Hypothalamus (tissue), 51 donors: ENCODE measurements around the gene POLR3K.
A peak's percentile ranks its signal among the peaks of the same experiment; 100 is the strongest.

Experiments
- DNase-seq, 51 donors: peaks; one replicate each; lab custom pipeline; 2025; lab: John Stamatoyannopoulos, UW

POLR3K gene

DNA sequence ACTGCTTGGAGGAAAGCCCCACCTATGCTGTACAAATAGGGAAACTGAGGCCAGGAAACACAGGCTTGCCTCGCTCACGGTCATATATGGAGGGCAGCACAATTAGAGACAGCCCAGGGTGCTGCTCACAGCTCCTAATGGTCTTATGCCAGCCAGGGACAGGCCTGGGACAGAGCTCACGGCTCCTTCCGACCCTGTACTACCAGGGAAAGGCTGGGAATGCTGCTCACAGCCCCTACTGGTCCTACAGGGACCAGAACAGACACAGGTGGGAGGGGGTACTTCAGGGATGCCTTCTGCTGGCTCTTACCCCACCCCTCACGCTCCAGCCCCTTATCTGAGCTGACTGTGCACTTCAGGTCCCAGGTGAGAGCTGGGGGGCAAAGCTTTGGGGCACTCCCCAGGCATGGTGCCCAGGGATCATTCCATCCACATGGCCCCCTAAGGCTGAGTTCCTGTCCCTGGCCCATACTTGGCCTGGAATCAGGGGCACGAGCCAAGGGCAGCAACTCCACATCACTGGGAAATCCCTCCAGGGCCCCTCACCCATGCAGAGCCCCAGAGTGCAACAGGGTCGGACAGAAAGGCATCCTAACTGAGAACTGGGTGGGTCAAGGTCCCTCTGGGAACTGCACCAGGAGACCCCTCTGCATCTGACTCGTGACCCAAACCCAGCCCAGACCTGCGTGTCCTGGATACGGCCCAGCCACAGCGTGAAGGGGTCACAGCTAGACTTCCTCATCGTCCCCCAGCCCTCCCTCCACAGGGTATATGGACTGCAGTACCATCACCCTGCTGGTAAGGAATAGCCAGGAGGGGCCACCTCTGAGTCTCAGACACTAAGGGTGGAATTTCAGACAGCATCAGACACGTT, 13.1 kb upstream of the POLR3K start:
- peak in 1 of 51 donors; percentile 3 for DNase-seq

DNA sequence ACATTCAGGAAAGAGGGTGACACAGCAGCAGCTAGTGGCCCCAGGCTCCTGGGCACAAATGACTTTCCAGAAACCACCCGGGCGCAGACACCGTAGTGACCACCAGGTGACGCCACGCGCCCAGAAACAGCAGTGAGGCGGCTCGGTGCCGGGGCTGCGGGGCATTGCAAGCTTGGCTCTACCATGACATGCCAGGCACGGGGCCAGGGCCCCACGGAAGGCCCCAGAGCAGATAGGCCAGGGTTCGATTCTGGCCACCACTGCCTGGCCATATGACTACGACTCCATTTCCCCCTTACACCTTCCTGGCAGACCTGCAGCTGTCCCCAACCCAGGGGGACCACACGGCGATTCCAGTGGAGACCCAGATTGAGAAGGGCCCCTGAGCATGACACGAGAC, 12.3 kb upstream of the POLR3K start:
- DNase-seq: peak in 49 of 51 donors; percentile 29 to 90 (median 70)

GRCh38 chr16:64914-65255, 11.5 kb upstream of the POLR3K start:
- DNase-seq: no peak

GRCh38 chr16:63998-64913, 10.8 kb upstream of the POLR3K start:
- no peak for DNase-seq

- no peak for DNase-seq
Observed at GRCh38 chr16:63466-63865, 10.1 kb upstream of the POLR3K start.

DNA sequence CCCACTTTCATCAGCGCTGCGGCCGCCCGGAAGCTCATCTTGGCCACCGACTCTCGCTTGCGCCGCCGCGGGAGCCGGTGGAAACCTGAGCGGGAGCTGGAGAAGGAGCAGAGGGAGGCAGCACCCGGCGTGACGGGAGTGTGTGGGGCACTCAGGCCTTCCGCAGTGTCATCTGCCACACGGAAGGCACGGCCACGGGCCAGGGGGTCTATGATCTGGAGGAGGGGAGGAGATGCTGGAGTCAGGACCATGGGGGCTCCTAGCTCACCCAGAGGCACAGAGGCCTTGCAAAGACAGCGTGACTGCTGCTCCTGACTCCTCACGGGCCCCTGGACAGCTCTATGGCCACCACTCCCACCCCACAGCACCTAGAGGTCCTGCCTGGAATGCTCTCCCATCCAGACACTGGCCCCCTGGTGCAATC, 9.6 kb upstream of the POLR3K start:
- DNase-seq: no peak

- DNase-seq: no peak
Observed at GRCh38 chr16:62283-62967, 9.0 kb upstream of the POLR3K start.

GRCh38 chr16:61879-62281, 8.5 kb upstream of the POLR3K start:
- no peak for DNase-seq

DNA sequence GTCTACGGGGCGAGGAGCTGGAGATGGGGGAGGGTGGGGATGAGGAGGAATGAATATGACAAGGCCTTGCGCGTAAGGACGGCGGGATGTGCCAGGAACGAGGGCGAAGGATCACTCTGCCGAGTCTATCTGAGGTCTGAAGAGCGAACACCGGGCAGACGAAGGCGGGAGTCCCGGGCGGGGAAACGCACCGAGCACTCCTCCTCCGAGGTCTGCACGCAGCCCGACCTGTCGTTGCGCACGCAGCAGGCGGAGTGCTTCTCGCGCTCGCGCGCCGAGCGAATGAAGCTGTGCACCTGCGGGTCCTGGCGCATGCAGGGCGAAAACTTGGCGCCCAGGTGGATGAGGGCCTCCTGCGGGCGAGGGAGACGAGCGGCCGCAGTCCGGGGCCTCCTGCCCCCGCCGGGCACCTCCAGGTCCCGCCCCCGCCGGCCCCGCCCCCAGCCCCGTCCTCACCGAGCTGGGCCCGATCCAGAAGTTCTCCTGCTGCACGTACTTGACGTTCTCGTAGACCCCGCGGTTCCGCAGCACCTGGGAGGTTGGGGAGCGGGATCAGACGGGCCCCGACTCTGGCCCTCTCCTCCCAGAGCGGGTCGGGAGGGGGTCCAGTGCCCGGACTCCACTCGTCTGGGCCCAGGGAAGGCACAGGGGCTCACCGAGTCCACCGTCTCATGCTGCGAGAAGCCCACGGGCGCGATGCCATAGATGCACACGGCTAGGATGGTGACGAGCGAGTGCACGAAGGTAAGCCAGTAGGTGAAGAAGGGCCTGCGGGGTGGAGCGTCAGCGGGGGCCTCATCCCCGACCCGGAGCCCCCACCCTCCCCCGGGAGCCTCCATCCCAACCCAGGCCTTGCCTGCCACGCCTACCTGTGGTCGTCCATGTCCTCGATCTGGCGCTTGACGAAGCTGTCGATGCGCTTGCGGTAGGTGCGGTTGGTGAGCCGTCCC, 7.8 kb upstream of the POLR3K start:
- peak in 1 of 51 donors; percentile 13 for DNase-seq

DNA sequence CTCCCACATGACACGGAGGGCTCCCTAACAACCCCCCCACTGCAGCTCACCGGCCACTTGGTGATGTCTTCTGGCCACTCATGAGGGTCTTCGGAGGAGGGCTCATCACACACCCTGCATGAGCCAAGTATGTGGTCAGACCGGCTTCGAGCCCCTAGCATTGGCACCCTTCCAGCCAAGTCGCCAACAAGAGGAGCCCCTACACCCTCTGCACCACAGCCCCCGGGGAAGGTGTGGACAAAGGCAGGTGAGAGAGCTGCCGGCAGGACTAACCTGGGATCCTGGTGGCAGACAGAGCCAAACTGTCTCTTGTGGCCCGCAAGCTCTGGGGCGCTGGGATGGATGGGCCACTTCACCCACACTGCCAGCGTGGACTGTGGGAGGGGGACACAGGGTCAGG, 6.8 kb upstream of the POLR3K start:
- DNase-seq: no peak

DNA sequence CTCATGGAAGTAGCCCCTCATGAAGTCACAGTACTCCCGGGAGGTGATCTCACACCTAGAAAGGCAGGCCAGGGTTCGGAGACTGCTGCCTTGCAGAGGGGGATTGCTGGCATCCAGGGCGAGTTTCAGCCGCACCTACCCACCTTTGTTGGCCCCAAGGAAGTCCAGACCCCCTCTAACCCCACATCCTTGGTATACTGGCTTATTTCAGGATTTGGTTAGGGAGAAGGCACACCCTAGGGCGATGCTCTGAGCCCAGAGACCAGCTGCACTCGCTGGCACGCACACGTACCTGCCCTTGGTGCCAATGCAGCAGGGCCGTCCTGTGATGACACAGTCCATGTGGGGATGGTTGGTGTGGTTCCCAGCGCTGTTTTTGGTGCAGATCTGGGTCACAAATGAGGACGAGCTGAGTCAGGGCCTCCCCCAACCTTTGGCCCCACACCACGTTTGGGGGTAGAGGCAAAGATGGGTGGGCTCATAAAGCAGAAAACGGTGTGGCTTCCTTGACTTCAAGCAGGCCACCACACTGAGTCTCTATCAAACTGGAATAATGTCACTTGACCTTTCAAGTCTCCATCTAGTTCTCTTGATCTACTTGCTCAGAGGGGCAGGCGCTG, 6.1 kb upstream of the POLR3K start:
- DNase-seq: no peak

GRCh38 chr16:58491-59439, 5.4 kb upstream of the POLR3K start:
- DNase-seq: no peak

DNA sequence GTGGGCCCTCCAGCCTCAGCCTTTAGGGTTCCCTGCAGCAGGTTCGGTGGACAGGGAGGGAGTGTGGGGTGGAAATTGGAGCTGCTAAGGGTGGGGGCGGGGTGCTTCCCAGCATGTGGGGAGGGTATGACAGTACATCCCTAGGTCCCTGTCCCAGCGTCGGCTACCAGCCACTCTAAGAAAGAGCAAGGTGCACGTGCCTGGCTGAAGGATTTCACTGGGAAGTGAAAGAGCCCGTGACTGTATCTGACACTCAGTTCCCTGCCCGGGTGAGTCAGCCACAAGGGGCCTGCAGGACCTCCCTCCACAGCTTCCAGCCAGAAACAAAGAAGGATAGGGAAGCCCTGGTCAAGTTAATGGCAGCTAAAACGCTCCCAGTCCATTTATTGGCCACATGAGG, 4.3 kb upstream of the POLR3K start:
- no peak for DNase-seq

GRCh38 chr16:56231-56927, 3.0 kb upstream of the POLR3K start:
- DNase-seq: no peak

DNA sequence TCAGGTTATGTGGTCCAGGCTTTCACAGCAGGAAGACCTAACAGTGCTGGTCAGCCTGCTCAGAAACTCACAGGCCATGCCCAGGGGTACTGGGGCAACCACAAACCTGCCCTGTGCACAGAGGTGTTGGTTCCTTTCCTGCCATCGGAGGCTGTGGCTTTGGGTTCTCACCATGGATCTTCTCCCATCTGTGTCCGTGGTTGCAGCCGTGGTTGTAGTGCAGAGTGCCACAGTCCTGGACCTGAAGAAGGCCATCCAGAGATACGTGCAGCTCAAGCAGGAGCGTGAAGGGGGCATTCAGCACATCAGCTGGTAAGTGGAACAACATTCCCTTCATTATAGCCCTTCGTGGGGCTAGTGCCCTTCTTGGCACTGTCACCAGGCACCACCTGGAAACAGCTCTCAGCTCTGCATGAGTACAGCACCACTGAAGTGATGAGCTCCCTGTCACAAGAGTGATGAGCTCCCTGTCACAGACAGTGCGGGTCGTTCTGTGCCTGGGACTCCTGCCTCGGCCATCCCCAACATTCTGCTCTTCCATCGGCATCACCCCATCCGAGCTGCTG, 2.2 kb upstream of the POLR3K start:
- no peak for DNase-seq

DNA sequence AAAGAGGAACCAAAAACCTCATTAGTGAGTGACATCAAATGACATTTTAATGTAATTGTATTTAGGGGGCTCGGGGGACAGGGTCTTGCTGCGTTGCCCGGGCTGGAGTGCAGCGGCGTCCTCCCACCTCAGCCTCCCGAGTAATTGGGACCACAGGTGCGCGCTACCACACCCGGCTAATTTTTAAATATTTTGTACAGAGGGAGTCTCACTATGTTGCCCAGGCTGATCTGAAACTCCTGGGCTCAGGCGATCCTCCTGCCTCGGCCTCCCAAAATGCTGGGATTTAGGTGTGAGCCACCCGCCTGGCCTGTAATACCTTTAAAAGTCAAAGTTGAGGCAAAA, 801 bp upstream of the POLR3K start:
- DNase-seq: no peak

DNA sequence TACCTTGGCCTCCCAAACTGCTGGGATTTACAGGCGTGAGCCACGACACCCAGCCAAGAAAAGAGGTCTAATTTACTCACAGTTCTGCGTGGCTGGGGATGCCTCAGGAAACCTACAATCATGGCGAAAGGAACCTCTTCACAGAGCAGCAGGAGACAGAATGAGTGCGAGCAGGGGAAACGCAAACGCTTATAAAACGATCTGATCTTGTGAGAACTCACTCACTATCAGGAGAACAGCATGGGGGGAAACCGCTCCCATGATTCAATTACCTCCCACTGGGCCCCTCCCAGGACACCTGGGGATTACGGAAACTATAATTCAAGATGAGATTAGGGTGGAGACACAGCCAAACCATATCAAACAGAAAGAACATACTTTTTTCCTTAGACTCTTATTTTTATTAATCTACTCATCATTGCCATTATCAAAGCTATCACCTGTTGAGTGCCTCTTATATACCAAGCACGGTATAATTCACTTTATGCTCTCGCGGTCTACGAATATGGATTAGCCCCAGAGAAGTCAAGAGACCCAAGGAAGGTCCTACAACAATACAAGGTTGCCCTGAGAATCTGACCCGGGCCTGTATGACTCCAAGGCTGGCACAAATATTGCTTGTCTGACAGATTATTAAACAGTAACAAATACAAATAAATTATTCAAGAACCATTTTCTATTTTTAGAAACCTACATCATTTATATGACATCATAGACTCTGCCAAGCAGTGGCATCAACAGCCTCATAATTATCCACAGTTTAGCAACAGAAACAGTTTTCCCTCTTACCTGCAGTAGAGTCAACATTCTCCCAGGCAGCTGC, 2.4 kb downstream of the POLR3K start:
- no peak for DNase-seq
